IMR-90 (cell line): ENCODE measurements around the gene AGPAT1. TPM values are rescaled to one million over a fixed set of nuclear protein-coding genes. Genes with fewer than 3 reads are reported as not detected.

Experiments
- CTCF ChIP-seq: conservative IDR thresholded peaks from 2 replicates; pipeline ENCODE4 v1.5.1; 2012; ENCODE audit warnings: mild to moderate bottlenecking, low read depth, low read length, improper control_type of control experiment
- polyA plus RNA-seq, 3 experiments: library from polyadenylated mRNA; depleted of rRNA; stranded (reverse); fragments of >200 nt; gene quantifications; 2 replicates each; pipeline ENCODE4 v1.2.3, GENCODE V29; 2012; ENCODE audit warnings: low replicate concordance in 1 of 3
- total RNA-seq: library from RNA; depleted of rRNA; stranded (reverse); fragments of >200 nt; gene quantifications from 2 replicates; pipeline ENCODE4 v1.2.3, GENCODE V29; 2012

The AGPAT1 gene
- total and polyA plus RNA-seq, 2 of the 4 experiments (the other 2 are of a cell fraction) = 27.2 to 116 TPM

DNA sequence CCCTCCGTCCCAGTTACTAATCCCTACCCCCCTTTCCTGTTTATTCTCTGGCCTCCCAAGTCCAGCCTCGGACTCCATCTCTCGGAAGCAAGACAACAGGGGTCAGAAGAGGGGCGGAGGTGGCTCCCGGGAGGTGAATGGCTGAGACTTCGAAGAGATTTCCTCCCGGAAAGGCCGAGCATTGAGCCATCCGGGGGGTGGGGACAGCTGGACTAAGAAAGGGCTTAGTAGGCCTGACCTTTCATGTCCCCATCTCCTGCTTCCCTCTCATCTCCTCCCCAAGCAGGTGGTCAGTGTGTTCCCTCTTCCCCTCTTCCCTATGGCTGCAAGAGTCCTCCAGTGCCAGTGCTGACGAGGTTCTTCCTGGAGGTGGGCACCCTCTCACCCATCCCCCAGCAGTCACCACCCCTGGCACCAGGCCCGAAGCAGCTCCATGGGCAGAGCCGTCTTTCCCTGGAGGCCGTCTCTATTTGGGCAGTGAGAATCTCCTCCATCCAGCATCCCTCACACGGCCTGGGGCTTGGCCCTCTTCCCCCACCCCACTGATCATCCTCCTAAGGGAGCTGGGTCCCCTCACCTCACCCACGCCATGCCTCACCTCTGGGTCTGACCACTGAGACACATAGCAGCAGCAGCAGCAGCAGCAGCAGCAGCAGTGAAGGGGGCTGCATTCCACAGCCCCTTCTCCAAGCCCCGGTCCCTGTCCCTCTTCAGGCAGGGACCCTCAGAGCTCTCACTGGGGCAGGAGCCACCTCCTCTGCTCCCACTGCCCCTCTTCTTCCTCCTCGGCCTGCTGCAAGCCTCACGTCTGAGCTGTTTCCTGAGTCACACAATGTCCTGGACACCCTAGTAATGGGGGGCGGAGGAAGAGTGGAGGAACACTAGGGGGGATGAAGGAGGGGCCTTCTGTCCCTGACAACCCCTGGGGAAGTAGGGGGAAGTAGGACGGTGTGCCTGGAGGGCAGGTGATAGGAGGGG, 47.7 kb upstream of the AGPAT1 start, which contains the start of gene NOTCH4 (continued):
- no peak for TF ChIP-seq CTCF
